Stimulated activated CD8-positive, alpha-beta memory T cell treated with anti-CD3 and anti-CD28 coated beads, Interleukin-4, amount 100 ng/mL, for 4 hours (primary cell): ENCODE data around the gene LHFPL6.

Experiments used
- DNase-seq, 2 donors: peaks; one replicate each; pipeline ENCODE4 v3.0.0-alpha.2; 2020; ENCODE audit warnings: low read depth in 2 of 2, low spot score in 1 of 2

Gene LHFPL6

DNA sequence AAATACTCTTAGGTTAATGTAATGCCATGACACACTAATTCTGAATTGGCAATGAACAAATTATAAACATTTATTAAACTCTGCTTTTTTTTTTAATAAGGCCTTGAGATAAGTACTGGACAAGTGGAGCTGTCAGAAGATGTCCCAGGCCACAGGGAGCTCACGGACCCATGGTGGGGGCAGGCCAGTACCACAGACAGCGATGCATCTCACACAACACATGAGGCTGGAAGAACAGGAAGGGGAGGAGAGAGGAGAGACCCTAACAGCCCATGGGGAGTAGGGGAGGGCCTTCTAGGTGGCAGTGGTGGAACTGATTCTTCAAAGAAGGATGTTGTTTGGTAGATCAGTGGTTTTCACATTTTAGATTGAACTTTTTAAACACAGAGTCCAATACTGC, 128.4 kb downstream of the LHFPL6 start:
- no peak for DNase-seq

DNA sequence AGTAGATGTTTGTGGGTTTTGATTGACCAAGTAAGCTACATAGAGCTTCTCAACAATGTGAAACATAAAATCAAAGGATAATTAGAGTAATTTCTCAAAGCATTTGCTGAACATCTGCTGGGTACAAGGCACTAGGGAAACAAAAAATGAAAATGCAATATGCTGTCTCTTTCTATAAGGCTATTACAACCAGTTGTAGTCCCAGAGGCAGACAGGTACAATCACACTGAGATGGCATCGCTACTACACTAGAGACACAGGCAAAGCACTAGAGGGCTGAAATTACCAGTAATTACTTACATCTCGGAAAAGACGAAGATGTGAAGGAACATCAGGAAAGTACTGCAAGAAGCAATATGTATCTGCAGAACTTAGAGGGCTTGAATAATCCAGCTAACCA, 133.3 kb downstream of the LHFPL6 start:
- no peak for DNase-seq

DNA sequence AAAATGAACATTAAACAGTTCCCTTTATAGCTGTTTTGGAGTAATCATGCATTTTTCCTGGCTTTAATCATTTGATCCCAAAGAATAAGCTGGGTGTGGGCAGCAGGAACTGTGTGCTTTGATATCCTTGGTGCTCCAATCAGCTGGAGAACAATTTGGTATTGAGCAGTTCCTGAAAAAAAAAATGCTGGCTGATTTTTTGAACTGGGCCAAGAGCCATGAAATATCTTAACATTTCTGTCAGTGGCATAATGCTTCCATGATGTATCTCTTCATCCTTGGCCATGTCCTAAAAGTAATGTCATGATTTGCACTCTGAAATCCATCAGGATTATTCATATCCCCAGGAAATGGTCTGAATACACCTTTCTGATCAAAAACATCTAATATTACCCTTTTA, 134.7 kb downstream of the LHFPL6 start:
- no peak for DNase-seq

DNA sequence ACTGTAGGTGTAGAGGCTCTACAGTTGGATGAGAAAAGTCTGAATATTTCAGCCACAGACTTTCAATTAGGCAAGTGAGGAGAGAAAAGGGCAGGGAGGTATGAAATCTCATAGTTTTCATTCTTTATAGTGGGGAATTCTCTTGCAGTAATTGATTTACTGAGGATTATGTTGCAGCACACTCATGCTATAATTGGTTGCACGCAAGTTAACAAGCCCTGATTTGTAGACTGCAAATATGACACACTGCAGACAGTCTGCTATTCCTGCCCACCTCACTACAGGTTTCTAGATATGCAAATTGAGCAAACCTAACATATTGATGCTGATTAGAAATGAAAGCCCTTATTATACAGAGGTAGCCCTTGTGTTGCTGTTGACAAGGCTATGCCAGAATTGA, 139.4 kb downstream of the LHFPL6 start:
- DNase-seq, result no peak

DNA sequence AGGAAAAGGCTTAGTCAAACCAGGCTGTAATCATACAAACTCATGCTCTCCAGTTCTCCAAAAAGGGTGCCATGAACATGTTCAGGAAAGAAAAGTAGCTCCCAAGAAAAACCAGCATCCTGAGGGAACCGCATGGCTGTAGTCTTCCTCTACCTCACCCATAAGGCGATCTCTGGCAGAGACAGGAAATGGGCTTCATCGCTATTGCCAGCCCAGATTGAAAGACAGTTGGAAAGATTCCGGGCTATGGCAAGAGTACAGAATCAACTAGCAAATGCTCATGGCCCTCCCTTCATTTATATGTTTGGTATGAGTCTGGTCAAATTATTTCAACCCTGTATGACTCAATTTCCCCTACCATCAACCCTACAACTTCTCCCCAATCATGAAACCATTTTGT, 140.1 kb downstream of the LHFPL6 start:
- DNase-seq, result no peak

DNA sequence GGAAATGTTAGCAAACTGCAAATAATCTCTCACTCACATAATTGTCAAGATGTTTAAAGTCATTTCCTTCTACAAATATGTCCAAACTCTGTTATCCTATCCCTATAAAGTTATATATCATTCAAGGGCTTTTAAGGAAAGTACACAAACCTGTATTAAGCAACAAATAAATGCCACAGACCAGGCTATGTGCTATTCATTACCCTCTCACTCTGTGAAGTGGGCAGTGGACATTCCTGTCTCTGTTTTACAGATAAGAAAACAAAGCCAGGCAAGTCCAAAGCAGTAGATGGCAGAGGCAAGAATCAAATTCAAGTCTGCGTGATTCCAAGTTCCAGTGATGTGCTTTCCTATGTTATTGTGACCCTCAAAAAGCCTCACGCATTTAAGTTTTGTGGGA, 140.6 kb downstream of the LHFPL6 start:
- no peak for DNase-seq

DNA sequence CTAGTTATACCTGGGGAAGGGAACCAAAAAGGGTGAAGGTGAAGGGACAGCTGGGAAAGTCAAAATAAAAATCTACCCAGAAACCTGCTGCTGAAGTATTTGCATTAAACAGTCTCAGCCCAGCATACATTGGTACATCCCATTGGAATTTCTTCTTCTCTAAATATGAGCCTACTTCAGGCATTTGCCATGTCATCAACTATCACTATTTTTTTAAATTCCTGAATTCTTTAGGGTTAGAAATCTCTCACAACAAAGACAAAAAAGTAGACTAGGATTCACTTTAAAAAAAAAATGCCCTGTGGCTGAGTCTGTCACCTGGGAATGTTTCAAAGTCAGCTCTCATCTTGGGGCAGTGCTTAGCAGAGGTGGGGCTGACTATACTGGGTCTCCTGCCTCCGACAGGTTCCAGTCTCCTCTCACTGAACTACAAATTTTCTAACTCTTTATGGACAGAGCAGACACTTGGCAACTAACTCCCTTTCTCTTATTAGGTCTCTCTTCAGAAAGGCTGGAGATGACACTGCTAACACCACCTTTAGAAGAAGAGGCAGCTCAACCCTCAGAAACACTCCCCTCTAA, 141.2 kb downstream of the LHFPL6 start:
- DNase-seq, result no peak

DNA sequence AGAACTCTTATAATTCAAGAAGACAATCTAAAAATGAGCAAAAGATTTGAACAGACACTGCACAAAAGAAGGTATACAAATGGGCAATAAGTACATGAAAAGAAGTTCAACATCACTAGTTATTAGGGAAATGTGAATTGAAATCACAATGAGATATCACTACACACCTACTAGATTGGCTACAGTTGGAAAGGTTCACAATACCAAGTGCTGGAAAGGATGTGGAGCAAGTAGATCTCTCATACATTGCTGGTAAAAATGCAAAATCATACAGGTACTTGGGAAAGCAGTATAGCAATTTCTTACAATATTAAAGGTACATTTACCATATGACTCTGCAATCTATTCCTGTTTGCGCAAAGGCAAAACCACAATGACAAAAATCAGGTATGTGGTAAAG, 145.7 kb downstream of the LHFPL6 start:
- no peak for DNase-seq

DNA sequence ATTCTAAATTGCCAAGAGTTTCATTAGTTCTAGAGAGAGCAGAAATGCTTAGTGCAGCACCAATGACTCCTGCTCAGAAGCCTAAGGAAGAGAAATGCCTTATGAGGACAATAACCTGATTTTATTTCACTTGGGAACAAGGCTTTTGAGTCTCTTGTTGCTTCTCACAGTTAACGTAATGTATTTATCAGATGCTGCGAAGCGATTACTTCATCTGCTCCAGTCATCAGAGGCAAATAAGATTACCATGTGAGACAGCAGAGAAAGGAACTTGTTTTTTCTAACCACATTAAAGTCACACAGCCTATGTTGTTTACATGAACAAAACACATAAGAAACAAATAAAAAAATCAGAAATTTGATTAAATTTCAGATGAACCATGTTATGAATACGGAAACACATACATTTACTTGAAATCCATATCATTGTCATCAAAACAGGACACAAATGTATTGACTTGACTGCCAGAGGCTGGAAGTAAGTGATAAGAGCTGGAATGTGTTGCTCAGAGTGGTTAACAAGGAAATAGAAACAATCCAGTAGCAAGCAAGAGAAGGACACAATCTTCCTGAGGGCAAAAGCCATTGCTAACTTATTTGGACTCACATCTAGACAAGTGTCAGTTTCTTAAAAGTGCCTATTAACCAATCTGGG, 147.3 kb downstream of the LHFPL6 start:
- no peak for DNase-seq

DNA sequence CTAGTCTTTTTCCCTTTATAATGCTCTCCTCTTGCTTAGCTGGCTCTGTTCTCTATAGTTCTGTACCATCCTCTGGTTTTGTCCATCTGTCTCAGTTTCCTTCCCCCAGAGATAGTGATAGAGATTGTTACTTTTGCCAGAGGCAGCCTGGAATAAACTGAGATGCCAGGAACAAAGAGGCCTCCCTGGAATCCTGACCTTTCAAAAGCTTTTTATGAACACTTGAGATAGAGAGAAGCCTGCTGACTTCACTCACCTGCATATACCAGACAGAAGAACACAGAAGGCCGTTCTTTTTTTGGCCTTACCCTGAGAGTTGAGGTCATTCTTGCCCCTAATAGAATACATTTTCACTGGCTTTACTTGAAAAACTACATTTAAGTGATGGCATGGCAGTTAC, 150.2 kb downstream of the LHFPL6 start:
- no peak for DNase-seq

DNA sequence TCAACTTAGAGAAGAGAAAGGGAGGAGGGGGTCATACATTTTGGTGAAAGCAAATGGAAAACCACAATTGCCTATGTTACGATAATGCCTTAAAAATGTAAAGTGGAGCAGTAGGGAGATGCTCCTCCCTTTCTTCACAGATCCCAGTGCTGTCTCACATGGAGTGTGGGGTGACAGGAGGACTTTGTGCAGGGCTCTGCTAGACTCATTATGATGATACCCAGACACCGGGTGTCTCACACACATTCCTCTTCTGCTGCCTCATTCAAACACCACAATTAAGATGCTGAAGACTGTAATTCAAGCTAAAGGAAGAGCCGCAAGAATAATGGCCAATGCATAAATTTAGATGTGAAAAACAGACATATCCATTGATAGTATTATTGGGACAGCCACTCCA, 150.6 kb downstream of the LHFPL6 start:
- DNase-seq, result no peak

DNA sequence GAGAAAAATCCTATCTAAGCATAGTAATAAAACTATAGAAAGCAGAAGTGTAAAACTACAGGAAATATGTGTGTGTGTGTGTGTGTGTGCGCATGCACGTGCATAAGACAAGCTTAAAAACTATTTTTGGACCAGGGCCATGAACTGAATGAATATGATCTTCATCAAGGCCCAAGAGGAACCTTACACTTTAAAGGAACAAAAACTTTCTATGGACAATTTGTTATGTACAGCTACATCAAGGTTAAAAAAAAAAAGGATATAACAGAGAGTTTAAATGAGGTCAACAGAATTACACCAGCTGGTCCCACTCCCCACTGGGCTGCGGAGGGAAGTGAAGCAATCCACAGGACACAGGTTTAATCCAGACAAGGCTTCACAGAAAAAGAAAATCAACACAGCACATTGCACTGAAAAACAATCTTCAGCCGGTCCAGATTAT, 151.1 kb downstream of the LHFPL6 start:
- no peak for DNase-seq

DNA sequence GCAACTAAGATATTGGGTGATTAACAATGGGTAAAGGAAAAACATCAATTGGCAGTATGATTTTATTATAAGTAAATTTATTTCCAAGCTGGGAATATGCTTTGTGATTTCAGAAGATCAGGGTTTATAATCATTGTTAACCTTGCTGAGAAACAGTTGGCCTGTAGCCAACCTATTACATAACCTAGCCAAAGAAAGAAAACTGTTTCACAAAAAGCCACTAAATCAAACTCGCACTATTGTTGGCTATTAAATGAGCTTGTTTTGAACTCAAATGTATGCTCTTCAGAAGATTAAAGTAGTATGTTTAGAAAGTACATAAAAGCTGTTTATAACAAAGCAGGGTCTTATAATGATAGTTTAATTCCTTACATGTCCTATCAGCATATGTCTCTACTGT, 151.7 kb downstream of the LHFPL6 start:
- DNase-seq, result no peak

DNA sequence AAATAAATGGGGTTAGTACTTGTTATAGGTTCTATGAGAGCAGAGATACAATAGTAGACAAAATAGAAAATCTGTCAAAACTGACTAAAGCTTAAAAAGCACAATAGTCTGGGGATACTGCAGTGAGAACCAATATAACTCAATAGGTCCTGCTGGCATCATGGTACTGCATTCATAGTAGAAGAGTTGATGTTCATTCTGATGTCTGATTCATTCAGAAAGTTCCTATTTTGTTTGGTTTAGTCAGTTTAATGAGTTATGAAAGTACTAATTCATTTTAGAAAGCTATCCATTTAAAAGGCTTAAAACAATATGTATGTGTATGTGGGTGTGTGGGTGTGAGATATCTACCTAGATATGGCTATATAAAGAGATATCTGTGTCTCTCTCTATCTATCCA, 152.8 kb downstream of the LHFPL6 start:
- no peak for DNase-seq

DNA sequence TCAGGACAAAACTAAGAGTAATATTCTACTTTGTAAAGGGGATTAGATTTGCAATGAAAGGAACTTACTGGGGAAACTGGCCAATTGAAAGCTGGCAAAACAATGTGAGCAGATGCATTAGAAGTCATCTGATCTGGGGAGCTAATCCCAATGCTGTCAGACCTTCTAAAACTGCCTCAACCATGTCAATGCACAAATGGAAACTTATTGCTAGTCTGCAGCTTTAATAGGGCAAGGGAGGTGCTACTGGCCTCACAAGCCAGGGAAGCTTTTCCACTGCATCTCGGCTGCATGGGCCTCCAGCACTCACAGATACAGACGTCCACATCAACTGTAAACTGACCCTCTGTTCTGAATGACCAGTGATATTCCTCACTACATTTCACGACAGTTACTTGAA, 154.2 kb downstream of the LHFPL6 start:
- DNase-seq, result no peak

DNA sequence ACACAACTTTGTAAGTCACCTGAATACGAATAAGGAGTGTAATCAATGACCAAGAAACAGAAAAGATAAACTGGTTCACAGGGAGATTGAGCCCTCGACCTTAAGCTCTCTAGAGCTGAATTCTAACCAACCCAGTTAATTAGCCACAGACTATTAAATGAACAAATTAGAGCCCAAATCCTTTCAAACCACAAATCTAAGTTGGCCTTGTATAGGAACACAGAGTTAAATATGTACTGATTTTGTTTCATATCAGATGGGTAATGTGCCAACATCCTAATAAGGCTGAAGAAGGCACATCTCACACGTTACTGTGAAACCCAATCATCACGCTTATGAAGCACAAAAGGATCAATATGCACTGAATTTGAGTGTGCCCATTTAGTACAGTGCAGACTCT, 156.1 kb downstream of the LHFPL6 start:
- no peak for DNase-seq

DNA sequence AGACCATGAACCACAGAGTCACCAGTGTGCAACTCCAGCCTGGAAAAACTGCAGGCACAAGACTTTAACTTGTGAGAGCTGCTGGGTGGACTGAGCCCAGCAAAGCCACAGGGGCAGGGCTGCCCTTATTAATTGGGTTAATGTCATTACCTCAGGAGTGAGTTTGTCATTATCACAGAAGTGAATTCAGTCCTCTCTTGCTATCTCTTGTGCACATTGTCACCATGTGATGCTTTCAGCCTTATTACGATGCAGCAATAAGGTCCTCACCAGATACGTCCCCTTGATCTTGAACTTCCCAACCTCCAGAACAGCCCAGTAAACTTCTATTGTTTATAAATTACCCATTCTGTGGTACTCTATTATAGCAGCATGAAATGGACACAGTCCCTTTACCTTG, 158.1 kb downstream of the LHFPL6 start:
- no peak for DNase-seq

DNA sequence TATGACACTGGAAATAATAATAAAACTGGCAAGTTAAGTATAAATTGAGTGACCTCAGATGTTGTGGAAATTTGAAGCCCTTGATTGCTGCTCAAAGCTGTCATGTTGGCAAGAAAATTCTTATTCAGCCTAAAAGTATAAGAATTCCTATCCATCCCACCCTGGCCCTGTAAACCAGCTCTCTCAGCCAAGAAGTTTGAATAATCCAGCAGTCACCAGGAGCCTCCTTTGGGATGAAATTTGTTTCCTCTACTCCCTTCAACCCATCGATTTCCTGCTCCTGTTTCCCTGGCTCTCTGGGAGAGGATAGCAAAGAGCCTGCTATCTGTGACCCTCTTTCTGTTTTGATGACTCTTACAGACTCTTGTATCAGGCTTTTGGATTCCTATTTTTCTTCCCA, 169.3 kb downstream of the LHFPL6 start:
- DNase-seq, result no peak

DNA sequence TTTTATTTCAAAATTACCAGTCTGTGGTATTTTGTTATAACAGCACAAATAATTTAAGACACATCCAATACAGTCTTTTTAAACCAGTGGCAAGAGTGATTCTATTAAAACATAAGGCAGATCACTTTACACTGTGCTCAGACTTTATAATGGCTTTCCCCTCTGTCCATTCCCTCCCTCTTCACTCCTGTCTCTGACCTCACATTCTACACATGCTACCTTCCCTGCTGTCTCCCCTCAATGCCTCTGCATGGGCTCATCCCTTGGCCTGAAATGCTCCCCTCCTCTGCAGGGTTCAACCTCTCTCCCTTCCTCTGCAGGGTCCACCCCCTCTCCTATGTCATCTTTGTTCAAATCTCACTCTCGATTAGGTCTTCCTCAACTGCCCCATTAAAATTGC, 170.8 kb downstream of the LHFPL6 start:
- DNase-seq, result no peak

DNA sequence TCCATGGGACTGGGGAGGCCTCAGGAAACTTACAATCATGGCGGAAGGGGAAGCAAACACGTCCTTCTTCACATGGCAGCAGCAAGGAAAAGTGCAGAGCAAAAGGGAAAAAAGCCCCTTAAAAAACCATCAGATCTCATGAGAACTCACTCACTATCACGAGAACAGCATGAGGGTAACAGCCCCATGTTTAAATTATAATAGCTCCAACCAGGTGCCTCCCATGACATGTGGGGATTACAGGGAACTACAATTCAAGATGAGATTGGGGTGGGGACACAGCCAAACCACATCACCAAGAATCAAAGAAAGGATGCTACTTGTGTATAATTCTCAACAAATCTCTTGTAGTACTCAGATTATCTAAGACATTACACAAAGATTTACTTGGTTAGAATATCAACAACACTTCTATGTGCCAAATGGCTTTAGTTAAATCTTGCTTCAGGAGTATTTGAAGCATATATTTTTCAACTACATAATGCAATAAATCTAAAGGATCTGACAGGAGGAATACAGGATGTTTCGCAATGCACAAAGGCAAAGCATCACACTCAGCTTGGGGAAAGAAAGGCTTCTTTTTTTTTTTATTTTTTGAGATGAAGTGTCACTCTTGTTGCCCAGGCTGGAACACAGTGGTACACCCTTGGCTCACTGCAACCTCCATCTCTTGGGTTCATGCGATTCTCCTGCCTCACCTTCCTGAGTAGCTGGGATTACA, 180.0 kb downstream of the LHFPL6 start:
- DNase-seq, result no peak

DNA sequence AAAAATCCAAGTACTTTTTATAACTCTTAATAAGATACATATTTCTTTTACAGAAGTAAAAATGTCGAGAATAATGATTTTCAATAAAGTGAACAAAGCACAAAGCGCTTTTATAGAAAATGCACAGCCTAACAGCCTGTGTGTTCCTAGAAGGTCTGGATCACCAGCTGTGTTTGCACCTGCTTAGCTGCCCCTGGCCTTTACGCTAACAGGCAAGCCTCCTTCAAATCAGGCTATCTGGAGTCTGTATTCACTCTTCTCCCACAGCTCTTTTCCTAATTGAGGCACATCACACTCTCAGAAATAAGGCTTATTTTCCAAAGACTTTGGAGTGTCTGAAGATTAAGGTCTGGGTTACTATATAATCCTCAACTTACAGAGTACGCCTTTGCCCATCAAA, 183.1 kb downstream of the LHFPL6 start:
- no peak for DNase-seq

DNA sequence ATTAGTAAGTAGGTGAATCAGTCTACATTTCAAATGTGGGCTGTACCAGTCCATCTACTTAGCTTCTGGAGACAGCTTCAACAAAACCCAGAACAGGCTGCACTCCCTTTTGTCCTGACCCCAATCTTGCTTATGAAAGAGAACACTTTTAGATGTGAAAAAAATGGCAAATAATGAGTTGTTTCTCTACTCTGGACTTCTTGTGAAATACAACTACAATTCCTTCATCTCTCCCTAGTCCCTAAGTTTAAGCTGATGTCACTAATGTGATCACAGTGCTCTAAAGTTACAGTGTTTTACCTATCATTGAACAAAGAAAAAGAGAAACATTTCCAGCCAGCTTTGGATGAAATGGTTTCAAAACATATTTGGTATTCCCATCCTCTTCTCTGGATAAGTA, 183.9 kb downstream of the LHFPL6 start:
- DNase-seq, result no peak

DNA sequence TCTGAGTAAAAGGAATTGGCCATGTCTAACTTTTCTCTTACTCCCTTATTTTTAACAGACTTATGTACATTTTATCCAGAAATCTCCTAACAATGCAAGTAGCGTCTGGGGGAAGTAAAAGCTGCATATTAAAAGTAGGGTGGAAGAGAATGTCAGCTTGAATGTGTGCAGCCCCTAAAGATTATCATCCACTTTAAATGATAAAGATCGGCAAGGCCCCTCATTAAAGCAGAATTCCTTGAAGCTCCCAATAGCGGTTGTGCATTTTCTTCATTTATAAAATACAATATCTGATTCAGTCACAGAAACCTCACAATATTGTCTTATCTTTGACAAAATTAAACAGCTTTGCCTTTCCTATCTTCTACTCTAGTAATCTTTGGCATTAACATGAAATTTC, 184.6 kb downstream of the LHFPL6 start:
- DNase-seq, result no peak
